Measurements from ENCODE around the gene ZDHHC14.
"Not testable (repeated sequence)": the region's sequence is repeated elsewhere in the genome, so short reads cannot be mapped to it uniquely, and the experiment has no call there.

Gene ZDHHC14

DNA sequence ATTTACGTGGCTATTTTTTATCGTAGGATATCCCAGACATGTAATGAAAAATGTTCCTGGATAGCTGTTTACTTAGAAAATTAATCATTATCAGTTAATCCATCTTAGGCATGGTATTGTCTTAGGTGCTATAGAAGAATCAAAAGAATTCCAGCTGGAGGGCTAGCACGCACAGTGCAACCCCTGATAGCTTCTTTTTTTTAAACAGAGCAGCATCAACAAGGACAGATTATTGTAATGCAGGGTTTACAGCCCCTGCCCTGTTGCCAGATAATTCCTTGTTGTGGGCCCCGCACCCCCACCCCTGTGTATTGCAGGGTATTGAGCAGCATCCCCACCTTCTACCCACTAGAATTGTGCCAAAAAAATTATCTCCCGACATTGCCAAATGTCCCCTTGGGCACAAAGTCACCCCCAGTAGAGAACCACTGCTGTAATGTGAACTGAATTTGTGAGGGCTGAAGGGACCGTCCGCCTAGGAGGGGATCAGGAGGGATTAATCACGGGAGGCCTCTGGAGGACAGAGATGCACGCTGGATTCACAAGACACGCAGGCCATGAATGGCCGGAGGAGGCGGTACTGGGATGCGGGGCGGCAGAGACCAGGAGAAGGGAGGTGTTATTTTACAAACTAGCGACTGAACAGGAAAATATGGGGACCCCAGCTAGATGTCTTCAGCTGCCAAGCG, 174.6 kb downstream of the ZDHHC14 start:
- no peaks in the 10 kb centered on the region for H3K27me3 ChIP-seq (ENCODE audit: control insufficient read depth in 1 of 2, insufficient read depth in 2 of 2, low read length in 2 of 2)

GRCh38 chr6:157556144-157556645, 175.2 kb downstream of the ZDHHC14 start:
- Histone ChIP-seq H3K9me3 (ENCODE audit: low read length) (no peaks in the 10 kb centered on the region), H3K4me3 (ENCODE audit: low read depth in 1 of 2, low read length in 2 of 2) (no peak overlapping the region), H3K9ac (ENCODE audit: low read length) (no peak overlapping the region), H3K27ac (ENCODE audit: low read depth, low read length) (no peak overlapping the region), H3K27me3 (ENCODE audit: control insufficient read depth in 1 of 2, insufficient read depth in 2 of 2, low read length in 2 of 2) (no peaks in the 10 kb centered on the region), H3K4me1 (ENCODE audit: insufficient read depth, low read length) (no peaks in the 10 kb centered on the region), H3K36me3 (ENCODE audit: insufficient read depth, low read length) (no peaks in the 10 kb centered on the region)

More for the DNA sequence above, 174.6 kb downstream of the ZDHHC14 start:
- H3K36me3 ChIP-seq (ENCODE audit: insufficient read depth, low read length) = no peaks in the 10 kb centered on the region
- no peaks in the 10 kb centered on the region for H3K4me1 ChIP-seq (ENCODE audit: insufficient read depth, low read length)
- no peaks in the 10 kb centered on the region for H3K9me3 ChIP-seq (ENCODE audit: low read length)
- H3K4me3 ChIP-seq (ENCODE audit: low read depth in 1 of 2, low read length in 2 of 2) = no peak overlapping the region
- H3K9ac ChIP-seq (ENCODE audit: low read length) = no peak overlapping the region
- no peak overlapping the region for H3K27ac ChIP-seq (ENCODE audit: low read depth, low read length)

DNA sequence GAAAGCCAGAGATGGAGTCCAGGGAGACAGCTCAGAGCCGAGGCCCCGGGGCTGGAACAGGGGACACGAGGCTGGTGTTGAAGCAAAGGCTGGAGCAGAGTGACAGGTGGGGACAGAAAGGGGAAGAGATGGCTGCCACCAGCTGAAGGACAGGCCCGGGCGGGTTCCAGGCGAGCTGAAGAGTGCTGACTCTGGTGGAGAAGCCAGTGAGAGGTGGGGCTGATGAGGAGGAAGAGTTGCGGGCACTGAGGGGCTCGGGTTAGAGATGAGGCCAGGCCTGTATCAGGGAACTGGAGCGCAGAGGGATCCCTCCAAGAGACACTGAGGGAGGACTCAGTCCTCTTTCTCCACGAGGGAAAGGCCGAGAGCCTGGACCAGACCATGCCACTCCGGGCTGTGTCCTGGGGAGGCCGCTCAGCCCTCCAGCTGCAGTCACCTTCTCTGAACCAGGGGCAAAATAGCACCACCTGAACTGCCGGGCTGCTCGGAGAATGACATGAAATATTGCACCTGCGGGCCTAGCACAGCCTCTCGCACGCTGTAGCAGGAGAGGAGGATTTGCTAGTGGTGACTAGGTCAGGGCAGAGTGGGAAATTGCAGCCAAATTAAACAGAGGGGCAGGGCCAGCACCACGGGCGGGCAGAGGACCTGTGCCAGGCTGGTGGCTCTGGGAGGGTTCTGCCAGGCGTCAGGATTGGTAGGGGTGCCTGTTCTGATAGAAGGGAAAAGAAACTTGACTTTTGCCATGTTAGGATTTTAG, 175.9 kb downstream of the ZDHHC14 start:
- no peak overlapping the region for H3K9ac ChIP-seq (ENCODE audit: low read length)

GRCh38 chr6:157557559-157557958, 176.6 kb downstream of the ZDHHC14 start:
- Histone ChIP-seq H3K9ac (ENCODE audit: low read length) (no peak overlapping the region), H3K36me3 (ENCODE audit: insufficient read depth, low read length) (no peaks in the 10 kb centered on the region), H3K27ac (ENCODE audit: low read depth, low read length) (no peak overlapping the region), H3K4me1 (ENCODE audit: insufficient read depth, low read length) (no peaks in the 10 kb centered on the region), H3K4me3 (ENCODE audit: low read depth in 1 of 2, low read length in 2 of 2) (no peak overlapping the region), H3K9me3 (ENCODE audit: low read length) (no peaks in the 10 kb centered on the region), H3K27me3 (ENCODE audit: control insufficient read depth in 1 of 2, insufficient read depth in 2 of 2, low read length in 2 of 2) (no peaks in the 10 kb centered on the region)

More for the DNA sequence above, 175.9 kb downstream of the ZDHHC14 start:
- no peaks in the 10 kb centered on the region for H3K36me3 ChIP-seq (ENCODE audit: insufficient read depth, low read length)
- no peak overlapping the region for H3K4me3 ChIP-seq (ENCODE audit: low read depth in 1 of 2, low read length in 2 of 2)
- H3K4me1 ChIP-seq (ENCODE audit: insufficient read depth, low read length) = no peaks in the 10 kb centered on the region
- no peaks in the 10 kb centered on the region for H3K9me3 ChIP-seq (ENCODE audit: low read length)
- H3K27me3 ChIP-seq (ENCODE audit: control insufficient read depth in 1 of 2, insufficient read depth in 2 of 2, low read length in 2 of 2) = no peaks in the 10 kb centered on the region
- no peak overlapping the region for H3K27ac ChIP-seq (ENCODE audit: low read depth, low read length)

DNA sequence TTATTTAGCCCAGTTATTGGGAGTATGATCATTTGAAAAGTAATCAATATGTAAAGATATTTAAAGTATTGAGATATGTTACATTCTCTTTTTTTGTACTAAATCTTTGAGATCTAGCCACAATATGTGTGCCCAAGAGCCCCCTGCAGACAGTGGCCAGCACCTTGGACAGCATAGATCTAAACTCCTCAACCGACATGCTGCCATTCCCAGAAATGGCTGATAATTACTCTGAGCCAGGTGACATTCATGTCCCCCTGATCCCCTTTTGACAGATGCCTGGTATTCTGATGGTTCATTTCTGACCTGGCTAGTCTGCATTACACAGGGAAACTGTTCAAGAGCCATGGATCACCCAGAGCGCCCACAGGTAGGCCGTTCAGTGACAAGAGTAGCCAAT, 177.1 kb downstream of the ZDHHC14 start:
- Histone ChIP-seq H3K36me3 (ENCODE audit: insufficient read depth, low read length) (no peaks in the 10 kb centered on the region), H3K4me1 (ENCODE audit: insufficient read depth, low read length) (no peaks in the 10 kb centered on the region), H3K27me3 (ENCODE audit: control insufficient read depth in 1 of 2, insufficient read depth in 2 of 2, low read length in 2 of 2) (no peaks in the 10 kb centered on the region), H3K27ac (ENCODE audit: low read depth, low read length) (no peak overlapping the region), H3K4me3 (ENCODE audit: low read depth in 1 of 2, low read length in 2 of 2) (no peak overlapping the region), H3K9me3 (ENCODE audit: low read length) (no peaks in the 10 kb centered on the region), H3K9ac (ENCODE audit: low read length) (no peak overlapping the region)

DNA sequence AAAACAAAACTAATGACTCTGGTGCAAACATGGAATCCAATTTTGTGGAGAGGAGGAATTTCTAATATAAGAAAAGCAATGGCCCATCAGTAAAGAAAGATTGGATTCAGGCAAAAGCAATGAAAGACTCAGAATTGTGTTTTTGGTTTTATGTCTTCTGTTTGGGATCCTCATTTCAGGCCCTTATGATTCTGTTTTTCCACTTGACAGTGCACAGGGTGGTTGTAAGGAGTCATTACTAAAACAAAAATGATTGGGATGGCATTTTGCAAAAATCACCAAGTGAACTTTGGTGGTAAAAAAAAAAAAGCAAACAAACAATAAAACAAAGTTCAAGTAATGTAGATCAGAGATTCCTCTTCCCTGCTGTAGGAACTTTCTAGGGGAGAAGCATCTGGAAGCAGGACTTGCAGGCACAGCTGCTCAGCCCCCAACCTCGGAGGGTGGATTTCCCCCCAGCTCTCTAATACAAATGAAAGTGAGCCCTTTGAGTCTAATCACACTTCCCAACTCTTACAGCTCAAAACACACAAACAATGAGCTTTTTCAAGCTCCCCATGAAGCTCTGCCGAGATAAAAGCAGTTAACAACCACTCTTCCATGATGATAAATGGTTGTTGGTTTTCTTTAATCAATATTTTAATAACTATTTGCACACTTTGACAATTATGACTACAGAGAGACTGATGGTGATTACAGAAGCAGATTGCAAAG, 177.7 kb downstream of the ZDHHC14 start:
- H3K27ac ChIP-seq (ENCODE audit: low read depth, low read length) = no peak overlapping the region
- H3K4me3 ChIP-seq (ENCODE audit: low read depth in 1 of 2, low read length in 2 of 2) = no peak overlapping the region
- no peaks in the 10 kb centered on the region for H3K4me1 ChIP-seq (ENCODE audit: insufficient read depth, low read length)
- H3K9ac ChIP-seq (ENCODE audit: low read length) = no peak overlapping the region
- no peaks in the 10 kb centered on the region for H3K27me3 ChIP-seq (ENCODE audit: control insufficient read depth in 1 of 2, insufficient read depth in 2 of 2, low read length in 2 of 2)
- H3K9me3 ChIP-seq (ENCODE audit: low read length) = no peaks in the 10 kb centered on the region
- H3K36me3 ChIP-seq (ENCODE audit: insufficient read depth, low read length) = no peaks in the 10 kb centered on the region

GRCh38 chr6:157559201-157559756, 178.3 kb downstream of the ZDHHC14 start:
- no peaks in the 10 kb centered on the region for H3K27me3 ChIP-seq (ENCODE audit: control insufficient read depth in 1 of 2, insufficient read depth in 2 of 2, low read length in 2 of 2)
- H3K4me3 ChIP-seq (ENCODE audit: low read depth in 1 of 2, low read length in 2 of 2) = no peak overlapping the region
- H3K4me1 ChIP-seq (ENCODE audit: insufficient read depth, low read length) = no peaks in the 10 kb centered on the region

GRCh38 chr6:157560063-157560462, 179.1 kb downstream of the ZDHHC14 start:
- not testable (repeated sequence) for H3K9me3 ChIP-seq (ENCODE audit: low read length); H3K27ac ChIP-seq (ENCODE audit: low read depth, low read length); H3K4me1 ChIP-seq (ENCODE audit: insufficient read depth, low read length); H3K36me3 ChIP-seq (ENCODE audit: insufficient read depth, low read length); H3K9ac ChIP-seq (ENCODE audit: low read length); H3K4me3 ChIP-seq (ENCODE audit: low read depth in 1 of 2, low read length in 2 of 2); H3K27me3 ChIP-seq (ENCODE audit: control insufficient read depth in 1 of 2, insufficient read depth in 2 of 2, low read length in 2 of 2)

More at GRCh38 chr6:157559201-157559756, 178.3 kb downstream of the ZDHHC14 start:
- Histone ChIP-seq H3K36me3 (ENCODE audit: insufficient read depth, low read length) (no peaks in the 10 kb centered on the region), H3K9ac (ENCODE audit: low read length) (no peak overlapping the region), H3K9me3 (ENCODE audit: low read length) (no peaks in the 10 kb centered on the region), H3K27ac (ENCODE audit: low read depth, low read length) (no peak overlapping the region)

GRCh38 chr6:157560691-157561413, 179.9 kb downstream of the ZDHHC14 start:
- no peak overlapping the region for H3K4me3 ChIP-seq (ENCODE audit: low read depth in 1 of 2, low read length in 2 of 2)
- no peaks in the 10 kb centered on the region for H3K4me1 ChIP-seq (ENCODE audit: insufficient read depth, low read length)
- no peaks in the 10 kb centered on the region for H3K9me3 ChIP-seq (ENCODE audit: low read length)
- H3K9ac ChIP-seq (ENCODE audit: low read length) = no peak overlapping the region
- H3K27me3 ChIP-seq (ENCODE audit: control insufficient read depth in 1 of 2, insufficient read depth in 2 of 2, low read length in 2 of 2) = no peaks in the 10 kb centered on the region
- H3K36me3 ChIP-seq (ENCODE audit: insufficient read depth, low read length) = no peaks in the 10 kb centered on the region
- H3K27ac ChIP-seq (ENCODE audit: low read depth, low read length) = no peak overlapping the region

DNA sequence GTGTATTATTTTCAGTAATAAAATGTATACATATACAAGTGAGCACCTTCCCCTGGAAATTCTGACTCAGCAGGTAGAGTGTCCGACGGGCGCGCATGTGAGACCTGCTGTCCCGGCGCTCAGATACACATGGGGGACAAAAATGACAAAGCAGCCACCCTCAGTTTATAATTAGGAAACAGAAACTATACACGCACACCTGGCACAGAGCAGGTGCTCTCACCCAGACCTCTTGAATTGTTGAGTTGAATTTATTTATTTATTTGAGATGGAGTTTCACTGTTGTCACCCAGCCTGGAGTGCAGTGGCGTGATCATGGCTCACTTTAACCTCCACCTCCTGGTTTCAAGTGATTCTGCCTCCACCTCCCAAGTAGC, 180.4 kb downstream of the ZDHHC14 start:
- Histone ChIP-seq H3K27ac (ENCODE audit: low read depth, low read length) (no peak overlapping the region), H3K9ac (ENCODE audit: low read length) (no peak overlapping the region), H3K27me3 (ENCODE audit: control insufficient read depth in 1 of 2, insufficient read depth in 2 of 2, low read length in 2 of 2) (no peaks in the 10 kb centered on the region), H3K9me3 (ENCODE audit: low read length) (no peaks in the 10 kb centered on the region), H3K36me3 (ENCODE audit: insufficient read depth, low read length) (no peaks in the 10 kb centered on the region), H3K4me3 (ENCODE audit: low read depth in 1 of 2, low read length in 2 of 2) (no peak overlapping the region), H3K4me1 (ENCODE audit: insufficient read depth, low read length) (no peaks in the 10 kb centered on the region)

All from muscle layer of colon (tissue), 2 donors.